K562 (cell line): Measurements from ENCODE around the gene FXR1. TPM values are rescaled to one million over a fixed set of nuclear protein-coding genes. Genes with fewer than 3 reads are reported as not detected.

Experiments
- BCL6 ChIP-seq: fragments of 250-450 bp; sonication (Bioruptor Pico); IDR thresholded peaks from 2 replicates; pipeline ENCODE4 v1.4.0; 2020
- CREB1 ChIP-seq, 2 experiments: sonication (generic) in 1 of 2; formaldehyde crosslinking in 1 of 2; IDR thresholded peaks; 2 replicates each; pipeline versions ENCODE4 v1.6.1 to v1.8.0; 2012 to 2022; ENCODE audit warnings: inconsistent platforms in 1 of 2, mild to moderate bottlenecking in 1 of 2, missing genetic modification reagents in 1 of 2, moderate library complexity in 1 of 2
- CTBP1 ChIP-seq: fragments of 450-650 bp; IDR thresholded peaks from 2 replicates; pipeline ENCODE4 v1.6.1; 2016; ENCODE audit warnings: borderline replicate concordance
- DNMT1 ChIP-seq: fragments of 450-650 bp; IDR thresholded peaks from 2 replicates; pipeline ENCODE4 v1.6.1; 2016; ENCODE audit warnings: antibody characterized with exemption, mild to moderate bottlenecking
- EGR1 ChIP-seq: fragments of 450-650 bp; conservative IDR thresholded peaks from 2 replicates; pipeline ENCODE4 v1.6.1; 2017; ENCODE audit warnings: mild to moderate bottlenecking
- ETV5 ChIP-seq: sonication (generic); formaldehyde crosslinking; IDR thresholded peaks from 2 replicates; pipeline ENCODE4 v1.4.0; 2020; ENCODE audit warnings: low read depth, mild to moderate bottlenecking, missing genetic modification reagents
- ETV6 ChIP-seq, 3 experiments: fragments of 150-350 bp in 1 of 3; sonication (generic) in 1 of 3; formaldehyde crosslinking in 1 of 3; IDR thresholded peaks; 2 replicates each; pipeline versions ENCODE4 v1.6.1 to v1.8.0; 2014 to 2022; ENCODE audit warnings: borderline replicate concordance in 2 of 3, low read depth in 2 of 3, antibody characterized with exemption in 1 of 3, low read length in 1 of 3, mild to moderate bottlenecking in 1 of 3, missing genetic modification reagents in 1 of 3
- FOXJ3 ChIP-seq: sonication (generic); formaldehyde crosslinking; IDR thresholded peaks from 2 replicates; pipeline ENCODE4 v1.4.0; 2020; ENCODE audit warnings: mild to moderate bottlenecking, missing genetic modification reagents
- HDAC3 ChIP-seq: fragments of 450-650 bp; IDR thresholded peaks from 2 replicates; pipeline ENCODE4 v1.6.1; 2018; ENCODE audit warnings: borderline replicate concordance, mild to moderate bottlenecking, moderate library complexity; ENCODE audit not compliant: partially characterized antibody
- HNRNPLL ChIP-seq: fragments of 200-400 bp; formaldehyde crosslinking; IDR thresholded peaks from 2 replicates; pipeline ENCODE4 v1.6.1; 2017; ENCODE audit warnings: low read length, low read depth, mild to moderate bottlenecking; ENCODE audit not compliant: poor library complexity, severe bottlenecking
- IRF2 ChIP-seq: sonication (generic); formaldehyde crosslinking; IDR thresholded peaks from 2 replicates; pipeline ENCODE4 v1.8.1; 2022; ENCODE audit warnings: mild to moderate bottlenecking, missing genetic modification reagents
- KAT7 ChIP-seq: sonication (generic); formaldehyde crosslinking; IDR thresholded peaks from 2 replicates; pipeline ENCODE4 v1.8.0; 2022; ENCODE audit warnings: missing genetic modification reagents, mild to moderate bottlenecking, borderline replicate concordance
- MXD1 ChIP-seq: fragments of 250-450 bp; sonication (Bioruptor Pico); IDR thresholded peaks from 2 replicates; pipeline ENCODE4 v1.8.0; 2021; ENCODE audit warnings: borderline replicate concordance, mild to moderate bottlenecking, moderate library complexity; ENCODE audit not compliant: poor library complexity, severe bottlenecking
- MYBL2 ChIP-seq, 2 experiments: fragments of 450-650 bp in 1 of 2; sonication (generic) in 1 of 2; formaldehyde crosslinking in 1 of 2; IDR thresholded peaks; 2 replicates each; pipeline versions ENCODE4 v1.6.1 to v1.8.1; 2017 to 2022; ENCODE audit warnings: borderline replicate concordance in 1 of 2, inconsistent platforms in 1 of 2, low read depth in 1 of 2, mild to moderate bottlenecking in 1 of 2, missing genetic modification reagents in 1 of 2, moderate library complexity in 1 of 2
- NEUROD1 ChIP-seq: fragments of 150-350 bp; IDR thresholded peaks from 2 replicates; pipeline ENCODE4 v1.6.1; 2014; ENCODE audit warnings: borderline replicate concordance, low read length, low read depth; ENCODE audit not compliant: partially characterized antibody
- POLR3G ChIP-seq: IDR thresholded peaks from 2 replicates; pipeline ENCODE4 v1.6.1; 2011; ENCODE audit not compliant: insufficient read length, insufficient replicate concordance; ENCODE audit errors: extremely low read depth
- THRAP3 ChIP-seq: fragments of 450-650 bp; IDR thresholded peaks from 2 replicates; pipeline ENCODE4 v1.6.1; 2016; ENCODE audit warnings: mild to moderate bottlenecking, inconsistent platforms, borderline replicate concordance
- ZFX ChIP-seq: sonication (generic); formaldehyde crosslinking; IDR thresholded peaks from 2 replicates; pipeline ENCODE4 v1.8.0; 2022; ENCODE audit warnings: mild to moderate bottlenecking, missing genetic modification reagents, moderate library complexity
- ZNF146 ChIP-seq: IDR thresholded peaks from one replicate; pipeline ENCODE4 v1.6.1; 2018; ENCODE audit warnings: missing compliant biosample characterization; ENCODE audit not compliant: unreplicated experiment
- ZNF586 ChIP-seq: fragments of 450-650 bp; formaldehyde crosslinking; conservative IDR thresholded peaks from 2 replicates; pipeline ENCODE4 v1.4.0; 2020; ENCODE audit warnings: mild to moderate bottlenecking, moderate library complexity
- ZNF699 ChIP-seq: fragments of 250-450 bp; sonication (Bioruptor Pico); IDR thresholded peaks from 2 replicates; pipeline ENCODE4 v1.8.0; 2021; ENCODE audit warnings: mild to moderate bottlenecking, moderate library complexity; ENCODE audit not compliant: insufficient replicate concordance
- ZNF764 ChIP-seq: fragments of 250-450 bp; sonication (Bioruptor Pico); IDR thresholded peaks from 2 replicates; pipeline ENCODE4 v1.4.0; 2020; ENCODE audit warnings: low read depth, mild to moderate bottlenecking, moderate library complexity
- ZNF79 ChIP-seq: fragments of 250-450 bp; sonication (Bioruptor Pico); IDR thresholded peaks from 2 replicates; pipeline ENCODE4 v1.4.0; 2020; ENCODE audit warnings: low read depth, mild to moderate bottlenecking, moderate library complexity
- polyA plus RNA-seq, 8 experiments: library from polyadenylated mRNA; depleted of rRNA in 4 of 8; stranded (reverse) in 5 of 8; unstranded in 3 of 8; fragments of >200 nt; fragmentation: Nextera tagmentation in 2 of 8; fragmentation: Illumina TruSeq in 1 of 8; extraction: Ambion mirVana in 2 of 8; extraction: Trizol in 1 of 8; gene quantifications; 2 replicates each; pipeline versions ENCODE4 v1.2.1 to v1.2.3, GENCODE V29; 2011 to 2014; ENCODE audit warnings: inconsistent platforms in 1 of 8, missing spikeins in 1 of 8
- total RNA-seq, 7 experiments: library from RNA; depleted of rRNA in 6 of 7; stranded (reverse); fragments of >200 nt in 6 of 7; fragmentation: Illumina TruSeq in 2 of 7; extraction: Trizol in 2 of 7; gene quantifications; 2 replicates each; pipeline versions ENCODE4 v1.2.1 to v1.2.3, GENCODE V29; 2011 to 2021; ENCODE audit warnings: low replicate concordance in 1 of 7
- TF ChIP-seq, protein P1 (sequence below): sonication (generic); formaldehyde crosslinking; IDR thresholded peaks from 2 replicates; pipeline ENCODE4 v1.8.0; 2022; ENCODE audit warnings: missing genetic modification reagents, mild to moderate bottlenecking, borderline replicate concordance

Gene FXR1
- total and polyA plus RNA-seq, 9 of the 15 experiments (the other 6 are each of a cell fraction or from before 2014, with no cell fraction given) = 59.4 to 177 (median 136) TPM

DNA sequence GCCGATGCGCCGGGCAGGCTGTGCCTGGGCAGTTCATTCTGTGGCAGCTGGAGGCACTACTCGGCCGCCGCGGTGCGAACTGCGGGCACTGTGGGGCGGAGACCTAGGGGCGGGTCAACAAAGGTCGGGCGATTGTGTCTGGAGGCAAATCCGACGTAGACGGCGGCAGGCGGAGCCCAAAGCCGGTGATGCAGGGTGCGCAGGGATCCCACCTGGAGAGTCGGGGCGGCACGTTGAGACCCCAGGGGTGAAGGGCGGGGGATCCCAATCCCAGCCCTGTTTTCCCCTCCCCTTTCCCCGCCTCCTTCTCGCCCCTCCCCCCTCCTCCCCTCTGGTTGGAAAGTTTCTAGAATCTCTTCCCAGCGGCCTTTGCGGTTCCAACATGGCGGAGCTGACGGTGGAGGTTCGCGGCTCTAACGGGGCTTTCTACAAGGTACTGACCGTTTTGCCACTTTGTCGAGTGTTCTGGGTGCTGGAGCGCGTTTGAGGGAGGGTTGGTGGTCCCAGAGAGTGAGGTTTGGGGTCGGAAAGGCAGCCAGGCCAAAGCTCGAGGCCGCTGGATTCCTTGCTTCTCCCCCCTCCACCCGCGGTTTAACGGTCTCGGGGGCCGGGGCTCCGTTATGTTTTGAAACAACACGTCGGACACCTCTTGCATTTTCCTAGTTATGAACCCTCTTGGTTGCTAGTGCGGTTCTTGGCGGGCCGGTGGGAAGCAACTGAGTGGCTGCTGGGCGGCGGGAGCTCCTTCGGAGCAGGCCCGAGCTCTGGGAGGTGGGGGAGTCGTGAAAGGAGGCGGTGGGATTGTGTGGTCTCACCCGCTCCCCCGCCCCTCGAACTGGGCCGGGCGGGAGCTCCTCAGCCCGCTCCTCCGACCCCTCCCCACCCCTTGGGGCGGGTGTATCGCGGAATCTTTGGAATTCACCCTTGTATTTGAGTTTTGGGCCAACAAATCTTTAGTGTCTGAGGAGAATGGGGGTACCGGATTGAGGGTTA, at the start of gene FXR1 (continued):
- no peak for TF ChIP-seq MXD1 (CRISPR knock-in tag)
- TF ChIP-seq CREB1 (IDR thresholded peaks at IDR 0.05) = no peak; the same call in 1 of the 2 replicates
- TF ChIP-seq CREB1 (CRISPR knock-in tag; IDR thresholded peaks at IDR 0.05) = peak; percentile 28; the same call in 1 of the 2 replicates
- no peak for TF ChIP-seq POLR3G
- no peak for TF ChIP-seq DNMT1
- TF ChIP-seq ZNF79 (CRISPR knock-in tag) = no peak
- TF ChIP-seq CTBP1 = no peak
- no peak for TF ChIP-seq IRF2 (CRISPR knock-in tag)
- TF ChIP-seq BCL6 (CRISPR knock-in tag) = no peak
- no peak for TF ChIP-seq HDAC3
- peak; percentile 45; the same call in 1 of the 2 replicates for TF ChIP-seq KAT7 (CRISPR knock-in tag)
- no peak for TF ChIP-seq ZNF586 (CRISPR knock-in tag)
- TF ChIP-seq MYBL2 (IDR thresholded peaks at IDR 0.05; ENCODE audit: low read depth) = peak; percentile 91
- no peak for TF ChIP-seq MYBL2 (CRISPR knock-in tag; IDR thresholded peaks at IDR 0.05; ENCODE audit: borderline replicate concordance)
- no peak for TF ChIP-seq NEUROD1
- TF ChIP-seq ZNF764 = no peak
- TF ChIP-seq EGR1 = no peak
- TF ChIP-seq HNRNPLL = peak; percentile 69
- TF ChIP-seq ETV5 = no peak
- no peak for TF ChIP-seq ZNF699 (CRISPR knock-in tag)
- TF ChIP-seq, protein P1, sequence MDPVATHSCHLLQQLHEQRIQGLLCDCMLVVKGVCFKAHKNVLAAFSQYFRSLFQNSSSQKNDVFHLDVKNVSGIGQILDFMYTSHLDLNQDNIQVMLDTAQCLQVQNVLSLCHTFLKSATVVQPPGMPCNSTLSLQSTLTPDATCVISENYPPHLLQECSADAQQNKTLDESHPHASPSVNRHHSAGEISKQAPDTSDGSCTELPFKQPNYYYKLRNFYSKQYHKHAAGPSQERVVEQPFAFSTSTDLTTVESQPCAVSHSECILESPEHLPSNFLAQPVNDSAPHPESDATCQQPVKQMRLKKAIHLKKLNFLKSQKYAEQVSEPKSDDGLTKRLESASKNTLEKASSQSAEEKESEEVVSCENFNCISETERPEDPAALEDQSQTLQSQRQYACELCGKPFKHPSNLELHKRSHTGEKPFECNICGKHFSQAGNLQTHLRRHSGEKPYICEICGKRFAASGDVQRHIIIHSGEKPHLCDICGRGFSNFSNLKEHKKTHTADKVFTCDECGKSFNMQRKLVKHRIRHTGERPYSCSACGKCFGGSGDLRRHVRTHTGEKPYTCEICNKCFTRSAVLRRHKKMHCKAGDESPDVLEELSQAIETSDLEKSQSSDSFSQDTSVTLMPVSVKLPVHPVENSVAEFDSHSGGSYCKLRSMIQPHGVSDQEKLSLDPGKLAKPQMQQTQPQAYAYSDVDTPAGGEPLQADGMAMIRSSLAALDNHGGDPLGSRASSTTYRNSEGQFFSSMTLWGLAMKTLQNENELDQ (CRISPR knock-in tag) = no peak
- TF ChIP-seq ZFX (CRISPR knock-in tag) = peak; percentile 73
- no peak for TF ChIP-seq ZNF146 (CRISPR knock-in tag)
- no peak for TF ChIP-seq ETV6 (IDR thresholded peaks at IDR 0.05; ENCODE audit: borderline replicate concordance in 1 of 2, low read depth in 2 of 2, low read length in 1 of 2)
- no peak for TF ChIP-seq ETV6 (CRISPR knock-in tag; IDR thresholded peaks at IDR 0.05; ENCODE audit: borderline replicate concordance)
- TF ChIP-seq THRAP3 = no peak
- TF ChIP-seq FOXJ3 (CRISPR knock-in tag) = no peak
